ENCODE data around the gene ZNF526.

- TF ChIP-seq POLR2A (IDR thresholded peaks at IDR 0.05) (no peak), EP300 (IDR thresholded peaks at IDR 0.05) (no peak)
- TF ChIP-seq, protein P1, sequence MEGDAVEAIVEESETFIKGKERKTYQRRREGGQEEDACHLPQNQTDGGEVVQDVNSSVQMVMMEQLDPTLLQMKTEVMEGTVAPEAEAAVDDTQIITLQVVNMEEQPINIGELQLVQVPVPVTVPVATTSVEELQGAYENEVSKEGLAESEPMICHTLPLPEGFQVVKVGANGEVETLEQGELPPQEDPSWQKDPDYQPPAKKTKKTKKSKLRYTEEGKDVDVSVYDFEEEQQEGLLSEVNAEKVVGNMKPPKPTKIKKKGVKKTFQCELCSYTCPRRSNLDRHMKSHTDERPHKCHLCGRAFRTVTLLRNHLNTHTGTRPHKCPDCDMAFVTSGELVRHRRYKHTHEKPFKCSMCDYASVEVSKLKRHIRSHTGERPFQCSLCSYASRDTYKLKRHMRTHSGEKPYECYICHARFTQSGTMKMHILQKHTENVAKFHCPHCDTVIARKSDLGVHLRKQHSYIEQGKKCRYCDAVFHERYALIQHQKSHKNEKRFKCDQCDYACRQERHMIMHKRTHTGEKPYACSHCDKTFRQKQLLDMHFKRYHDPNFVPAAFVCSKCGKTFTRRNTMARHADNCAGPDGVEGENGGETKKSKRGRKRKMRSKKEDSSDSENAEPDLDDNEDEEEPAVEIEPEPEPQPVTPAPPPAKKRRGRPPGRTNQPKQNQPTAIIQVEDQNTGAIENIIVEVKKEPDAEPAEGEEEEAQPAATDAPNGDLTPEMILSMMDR (IDR thresholded peaks at IDR 0.05), result no peak
Observed at GRCh38 chr19:42274065-42274682, 54.1 kb downstream of the ZNF526 start.
